ENCODE results near the gene MOCS3.

GRCh38 chr20:50943069-50943468 is 15.5 kb upstream of the MOCS3 start:
- TF ChIP-seq ZNF416 (CRISPR knock-in tag; IDR thresholded peaks at IDR 0.05) (no peak), FOXJ3 (CRISPR knock-in tag; IDR thresholded peaks at IDR 0.05; ENCODE audit: borderline replicate concordance) (no peak), E2F4 (CRISPR knock-in tag; IDR thresholded peaks at IDR 0.05; ENCODE audit: borderline replicate concordance, low read depth) (no peak), CTCF (IDR thresholded peaks at IDR 0.05) (no peak), ELF4 (CRISPR knock-in tag; IDR thresholded peaks at IDR 0.05; ENCODE audit: low read depth) (no peak)
- TF ChIP-seq, protein P1, sequence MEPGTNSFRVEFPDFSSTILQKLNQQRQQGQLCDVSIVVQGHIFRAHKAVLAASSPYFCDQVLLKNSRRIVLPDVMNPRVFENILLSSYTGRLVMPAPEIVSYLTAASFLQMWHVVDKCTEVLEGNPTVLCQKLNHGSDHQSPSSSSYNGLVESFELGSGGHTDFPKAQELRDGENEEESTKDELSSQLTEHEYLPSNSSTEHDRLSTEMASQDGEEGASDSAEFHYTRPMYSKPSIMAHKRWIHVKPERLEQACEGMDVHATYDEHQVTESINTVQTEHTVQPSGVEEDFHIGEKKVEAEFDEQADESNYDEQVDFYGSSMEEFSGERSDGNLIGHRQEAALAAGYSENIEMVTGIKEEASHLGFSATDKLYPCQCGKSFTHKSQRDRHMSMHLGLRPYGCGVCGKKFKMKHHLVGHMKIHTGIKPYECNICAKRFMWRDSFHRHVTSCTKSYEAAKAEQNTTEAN (CRISPR knock-in tag; IDR thresholded peaks at IDR 0.05): no peak

All from WTC11 (cell line).